Loucy (cell line): ENCODE data around the gene SAMD13.

Experiments used
- CTCF ChIP-seq: fragments of 200-600 bp; sonication (generic); conservative IDR thresholded peaks from 2 replicates; pipeline ENCODE4 v1.5.1; 2014; ENCODE audit warnings: mild to moderate bottlenecking, antibody characterized with exemption, low read length
- EZH2phosphoT487 ChIP-seq: fragments of 200-600 bp; IDR thresholded peaks from 2 replicates; pipeline ENCODE4 v1.6.1; 2018; ENCODE audit warnings: antibody characterized with exemption, mild to moderate bottlenecking, moderate library complexity, borderline replicate concordance

- TF ChIP-seq CTCF = no peak
- TF ChIP-seq EZH2phosphoT487 = no peak
Measured at GRCh38 chr1:84379138-84379916, 77.8 kb downstream of the SAMD13 start.
